GM18502 (cell line): ENCODE data around the gene ASPHD2.
"Not testable (repeated sequence)": the region's sequence is repeated elsewhere in the genome, so short reads cannot be mapped to it uniquely, and the experiment has no call there.

Experiments
- ATAC-seq: cut with Tn5 transposase; IDR thresholded peaks from one replicate; pipeline ENCODE4 v1.9.1; 2021; ENCODE audit warnings: mild to moderate bottlenecking; ENCODE audit not compliant: unreplicated experiment, poor library complexity

ASPHD2 gene

GRCh38 chr22:26428515-26429457 lies at the start of gene ASPHD2:
ASPHD2 (plus strand) TSS chr22:26429260; CDS start chr22:26433616, 4,356 bp downstream.
- ATAC-seq: peak; percentile 77

GRCh38 chr22:26380072-26380830 lies 48.8 kb upstream of the ASPHD2 start:
- no peak for ATAC-seq

GRCh38 chr22:26382782-26383181 lies 46.3 kb upstream of the ASPHD2 start:
- ATAC-seq: no peak

GRCh38 chr22:26383968-26384556 lies 45.0 kb upstream of the ASPHD2 start:
- no peak for ATAC-seq

- ATAC-seq: no peak
Observed at GRCh38 chr22:26385164-26385563, 43.9 kb upstream of the ASPHD2 start.

GRCh38 chr22:26389125-26389524 lies 39.9 kb upstream of the ASPHD2 start:
- ATAC-seq: no peak

GRCh38 chr22:26391091-26391490 lies 38.0 kb upstream of the ASPHD2 start:
- no peak for ATAC-seq

- ATAC-seq: no peak
Observed at GRCh38 chr22:26391623-26392022, 37.4 kb upstream of the ASPHD2 start.

- no peak for ATAC-seq
Observed at GRCh38 chr22:26393929-26394328, 35.1 kb upstream of the ASPHD2 start.

- ATAC-seq: no peak
Observed at GRCh38 chr22:26394777-26395176, 34.3 kb upstream of the ASPHD2 start.

GRCh38 chr22:26395926-26396325 lies 33.1 kb upstream of the ASPHD2 start:
- no peak for ATAC-seq

GRCh38 chr22:26398741-26399153 lies 30.3 kb upstream of the ASPHD2 start:
- no peak for ATAC-seq

- ATAC-seq: no peak
Observed at GRCh38 chr22:26399289-26399688, 29.8 kb upstream of the ASPHD2 start.

- no peak for ATAC-seq
Observed at GRCh38 chr22:26401726-26402125, 27.3 kb upstream of the ASPHD2 start.

GRCh38 chr22:26404851-26405421 lies 24.1 kb upstream of the ASPHD2 start:
- ATAC-seq: no peak

- no peak for ATAC-seq
Observed at GRCh38 chr22:26406118-26406517, 22.9 kb upstream of the ASPHD2 start.

GRCh38 chr22:26408562-26409220 lies 20.4 kb upstream of the ASPHD2 start:
- ATAC-seq: not testable (repeated sequence)

GRCh38 chr22:26409719-26410335 lies 19.2 kb upstream of the ASPHD2 start:
- no peak for ATAC-seq

- ATAC-seq: no peak
Observed at GRCh38 chr22:26410386-26410785, 18.7 kb upstream of the ASPHD2 start.

- ATAC-seq: no peak
Observed at GRCh38 chr22:26414347-26414746, 14.7 kb upstream of the ASPHD2 start.
